Measurements from ENCODE around the gene GLT1D1.

The GLT1D1 gene

DNA sequence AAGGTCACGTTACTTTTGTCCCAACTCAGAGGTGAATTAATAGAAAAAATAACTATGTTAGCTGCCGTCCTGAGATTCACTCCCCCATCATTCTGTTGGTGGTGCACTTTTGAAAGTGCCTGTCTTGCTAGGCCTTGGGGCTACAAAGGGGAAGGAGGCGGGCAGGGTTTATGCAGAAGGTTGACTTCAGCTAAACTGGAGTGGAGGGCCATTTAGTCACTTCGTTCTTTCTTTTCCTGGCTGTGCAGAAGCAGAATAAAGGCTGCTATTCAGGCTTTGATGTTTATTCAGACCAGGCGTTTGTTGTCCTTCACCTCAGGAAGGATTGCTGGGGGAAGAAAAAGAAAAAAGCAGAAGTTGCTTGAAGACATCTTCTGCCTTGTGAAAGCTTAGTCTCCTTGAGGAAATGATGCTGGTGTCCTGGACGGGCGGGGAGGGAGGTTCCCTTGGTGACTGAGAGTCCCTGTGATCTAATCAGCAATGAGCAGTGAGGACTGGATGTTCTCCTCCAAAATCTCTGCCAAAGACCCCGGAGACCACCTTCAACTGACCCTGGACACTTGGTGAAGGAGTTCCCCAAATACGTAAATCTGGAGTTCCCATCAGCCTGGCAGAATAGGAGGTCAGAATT, 4.0 kb downstream of the GLT1D1 start:
- Histone ChIP-seq H3K27ac (no peak overlapping the region), H3K36me3 (no peaks in the 10 kb centered on the region), H3K4me3 (ENCODE audit: low read depth, low read length) (no peak overlapping the region), H3K27me3 (ENCODE audit: insufficient read depth, low read depth, severe bottlenecking) (no peaks in the 10 kb centered on the region), H3K9me3 (ENCODE audit: severe bottlenecking) (no peaks in the 10 kb centered on the region)
- no peak for DNase-seq
- TF ChIP-seq CTCF (IDR thresholded peaks at IDR 0.05; ENCODE audit: low read depth, low read length), result no peak

DNA sequence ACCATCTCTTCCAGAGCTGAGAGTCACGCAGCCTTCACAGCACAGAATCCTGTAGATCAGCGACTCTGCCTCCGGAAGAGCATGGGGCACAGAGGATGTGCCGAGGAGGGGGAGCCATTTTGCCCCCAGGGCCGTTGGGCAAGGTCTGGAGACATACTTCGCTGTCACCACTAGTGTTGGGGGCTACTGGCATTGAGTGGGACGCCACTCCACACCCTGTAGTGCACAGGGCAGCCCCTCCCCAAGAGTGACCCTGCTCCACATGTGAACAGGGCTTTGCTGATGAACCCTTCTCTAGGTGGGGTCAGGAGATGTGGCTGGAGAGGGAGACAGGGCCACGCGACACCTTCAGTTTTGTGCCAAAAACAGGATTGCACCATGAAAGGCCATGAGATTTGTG, 6.0 kb downstream of the GLT1D1 start:
- H3K36me3 ChIP-seq, result no peaks in the 10 kb centered on the region
- no peak for TF ChIP-seq CTCF (IDR thresholded peaks at IDR 0.05; ENCODE audit: low read depth, low read length)
- DNase-seq, result no peak
- no peak overlapping the region for H3K4me3 ChIP-seq (ENCODE audit: low read depth, low read length)
- no peaks in the 10 kb centered on the region for H3K9me3 ChIP-seq (ENCODE audit: severe bottlenecking)
- no peak overlapping the region for H3K27ac ChIP-seq
- no peaks in the 10 kb centered on the region for H3K27me3 ChIP-seq (ENCODE audit: insufficient read depth, low read depth, severe bottlenecking)

GRCh38 chr12:128861226-128862016, 8.1 kb downstream of the GLT1D1 start:
- TF ChIP-seq CTCF (IDR thresholded peaks at IDR 0.05; ENCODE audit: low read depth, low read length), result no peak
- H3K4me3 ChIP-seq (ENCODE audit: low read depth, low read length), result no peak overlapping the region
- DNase-seq, result no peak
- no peaks in the 10 kb centered on the region for H3K27me3 ChIP-seq (ENCODE audit: insufficient read depth, low read depth, severe bottlenecking)
- H3K27ac ChIP-seq, result no peak overlapping the region
- no peaks in the 10 kb centered on the region for H3K36me3 ChIP-seq
- H3K9me3 ChIP-seq (ENCODE audit: severe bottlenecking), result no peaks in the 10 kb centered on the region

- Histone ChIP-seq H3K4me3 (ENCODE audit: low read depth, low read length) (no peak overlapping the region), H3K9me3 (ENCODE audit: severe bottlenecking) (no peaks in the 10 kb centered on the region), H3K36me3 (no peaks in the 10 kb centered on the region), H3K27ac (no peak overlapping the region), H3K27me3 (ENCODE audit: insufficient read depth, low read depth, severe bottlenecking) (no peaks in the 10 kb centered on the region)
- no peak for DNase-seq
- TF ChIP-seq CTCF (IDR thresholded peaks at IDR 0.05; ENCODE audit: low read depth, low read length), result no peak
Observed at GRCh38 chr12:128863957-128864356, 10.7 kb downstream of the GLT1D1 start.

GRCh38 chr12:128864516-128865186, 11.4 kb downstream of the GLT1D1 start:
- TF ChIP-seq CTCF (IDR thresholded peaks at IDR 0.05; ENCODE audit: low read depth, low read length), result no peak

More at GRCh38 chr12:128864516-128865186, 11.4 kb downstream of the GLT1D1 start:
- no peak overlapping the region for H3K4me3 ChIP-seq (ENCODE audit: low read depth, low read length)
- no peaks in the 10 kb centered on the region for H3K36me3 ChIP-seq
- DNase-seq, result peak; percentile 26
- no peaks in the 10 kb centered on the region for H3K27me3 ChIP-seq (ENCODE audit: insufficient read depth, low read depth, severe bottlenecking)
- H3K9me3 ChIP-seq (ENCODE audit: severe bottlenecking), result no peaks in the 10 kb centered on the region
- H3K27ac ChIP-seq, result no peak overlapping the region

Data from WERI-Rb-1 (cell line).